Measurements from ENCODE around the gene LRCH2.

LRCH2 gene

GRCh38 chrX:115233497-115234455, at the start of gene LRCH2:
TSS of gene LRCH2 (minus strand) at chrX:115234096. CDS start at chrX:115234041, 55 bp downstream.
- no peaks in the 10 kb centered on the region for H3K36me3 ChIP-seq (ENCODE audit: control insufficient read depth, insufficient read depth, low read length, severe bottlenecking)
- H3K9ac ChIP-seq (ENCODE audit: low read length), result peak within 1 kb of the TSS; percentile 62
- H3K4me1 ChIP-seq (ENCODE audit: control insufficient read depth, insufficient read depth, low read length), result peaks cover 8% of the 10 kb centered on the region
- peak within 1 kb of the TSS; percentile 80 for H3K4me3 ChIP-seq (ENCODE audit: low read length)
- no peaks in the 10 kb centered on the region for H3K9me3 ChIP-seq (ENCODE audit: control insufficient read depth, low read length)
- H3K27me3 ChIP-seq (replicated peaks; ENCODE audit: control insufficient read depth, insufficient read depth, low read length), result peaks cover 28% of the 10 kb centered on the region
- peak; percentile 69 for DNase-seq (ENCODE audit: low read depth)

- Histone ChIP-seq H3K9ac (ENCODE audit: low read length) (no peak overlapping the region), H3K9me3 (ENCODE audit: control insufficient read depth, low read length) (no peaks in the 10 kb centered on the region), H3K4me1 (ENCODE audit: control insufficient read depth, insufficient read depth, low read length) (no peaks in the 10 kb centered on the region), H3K36me3 (ENCODE audit: control insufficient read depth, insufficient read depth, low read length, severe bottlenecking) (no peaks in the 10 kb centered on the region), H3K27me3 (replicated peaks; ENCODE audit: control insufficient read depth, insufficient read depth, low read length) (peaks cover 18% of the 10 kb centered on the region), H3K4me3 (ENCODE audit: low read length) (no peak overlapping the region)
- DNase-seq (ENCODE audit: low read depth), result no peak
Observed at GRCh38 chrX:115269051-115269683, 35.3 kb upstream of the LRCH2 start.

GRCh38 chrX:115268421-115268820, 34.5 kb upstream of the LRCH2 start:
- peaks cover 16% of the 10 kb centered on the region for H3K27me3 ChIP-seq (replicated peaks; ENCODE audit: control insufficient read depth, insufficient read depth, low read length)
- no peaks in the 10 kb centered on the region for H3K4me1 ChIP-seq (ENCODE audit: control insufficient read depth, insufficient read depth, low read length)
- no peak overlapping the region for H3K4me3 ChIP-seq (ENCODE audit: low read length)
- no peaks in the 10 kb centered on the region for H3K9me3 ChIP-seq (ENCODE audit: control insufficient read depth, low read length)
- H3K36me3 ChIP-seq (ENCODE audit: control insufficient read depth, insufficient read depth, low read length, severe bottlenecking), result no peaks in the 10 kb centered on the region
- H3K9ac ChIP-seq (ENCODE audit: low read length), result no peak overlapping the region
- peak; percentile 15 for DNase-seq (ENCODE audit: low read depth)

- no peaks in the 10 kb centered on the region for H3K36me3 ChIP-seq (ENCODE audit: control insufficient read depth, insufficient read depth, low read length, severe bottlenecking)
- no peaks in the 10 kb centered on the region for H3K4me1 ChIP-seq (ENCODE audit: control insufficient read depth, insufficient read depth, low read length)
- DNase-seq (ENCODE audit: low read depth), result no peak
- no peaks in the 10 kb centered on the region for H3K9me3 ChIP-seq (ENCODE audit: control insufficient read depth, low read length)
- peaks cover 14% of the 10 kb centered on the region for H3K27me3 ChIP-seq (replicated peaks; ENCODE audit: control insufficient read depth, insufficient read depth, low read length)
- H3K4me3 ChIP-seq (ENCODE audit: low read length), result no peak overlapping the region
- no peak overlapping the region for H3K9ac ChIP-seq (ENCODE audit: low read length)
Observed at GRCh38 chrX:115266300-115266699, 32.4 kb upstream of the LRCH2 start.

GRCh38 chrX:115264009-115264408, 30.1 kb upstream of the LRCH2 start:
- Histone ChIP-seq H3K9ac (ENCODE audit: low read length) (no peak overlapping the region), H3K4me3 (ENCODE audit: low read length) (no peak overlapping the region), H3K9me3 (ENCODE audit: control insufficient read depth, low read length) (no peaks in the 10 kb centered on the region), H3K27me3 (replicated peaks; ENCODE audit: control insufficient read depth, insufficient read depth, low read length) (peaks cover 12% of the 10 kb centered on the region), H3K4me1 (ENCODE audit: control insufficient read depth, insufficient read depth, low read length) (no peaks in the 10 kb centered on the region), H3K36me3 (ENCODE audit: control insufficient read depth, insufficient read depth, low read length, severe bottlenecking) (no peaks in the 10 kb centered on the region)
- DNase-seq (ENCODE audit: low read depth), result no peak

- no peak for DNase-seq (ENCODE audit: low read depth)
- H3K4me3 ChIP-seq (ENCODE audit: low read length), result no peak overlapping the region
- H3K4me1 ChIP-seq (ENCODE audit: control insufficient read depth, insufficient read depth, low read length), result no peaks in the 10 kb centered on the region
- peaks cover 19% of the 10 kb centered on the region for H3K27me3 ChIP-seq (replicated peaks; ENCODE audit: control insufficient read depth, insufficient read depth, low read length)
- H3K36me3 ChIP-seq (ENCODE audit: control insufficient read depth, insufficient read depth, low read length, severe bottlenecking), result no peaks in the 10 kb centered on the region
- no peaks in the 10 kb centered on the region for H3K9me3 ChIP-seq (ENCODE audit: control insufficient read depth, low read length)
- H3K9ac ChIP-seq (ENCODE audit: low read length), result no peak overlapping the region
Observed at GRCh38 chrX:115261148-115261547, 27.3 kb upstream of the LRCH2 start.

- no peaks in the 10 kb centered on the region for H3K4me1 ChIP-seq (ENCODE audit: control insufficient read depth, insufficient read depth, low read length)
- H3K27me3 ChIP-seq (replicated peaks; ENCODE audit: control insufficient read depth, insufficient read depth, low read length), result peaks cover 19% of the 10 kb centered on the region
- H3K9me3 ChIP-seq (ENCODE audit: control insufficient read depth, low read length), result no peaks in the 10 kb centered on the region
- no peak overlapping the region for H3K4me3 ChIP-seq (ENCODE audit: low read length)
- peak; percentile 18 for DNase-seq (ENCODE audit: low read depth)
- no peaks in the 10 kb centered on the region for H3K36me3 ChIP-seq (ENCODE audit: control insufficient read depth, insufficient read depth, low read length, severe bottlenecking)
- no peak overlapping the region for H3K9ac ChIP-seq (ENCODE audit: low read length)
Observed at GRCh38 chrX:115260330-115260729, 26.4 kb upstream of the LRCH2 start.

- DNase-seq (ENCODE audit: low read depth), result peak; percentile 4
- no peak overlapping the region for H3K4me3 ChIP-seq (ENCODE audit: low read length)
Observed at GRCh38 chrX:115259238-115259875, 25.5 kb upstream of the LRCH2 start.

GRCh38 chrX:115257711-115258110, 23.8 kb upstream of the LRCH2 start:
- no peaks in the 10 kb centered on the region for H3K36me3 ChIP-seq (ENCODE audit: control insufficient read depth, insufficient read depth, low read length, severe bottlenecking)
- no peak overlapping the region for H3K4me3 ChIP-seq (ENCODE audit: low read length)
- no peaks in the 10 kb centered on the region for H3K4me1 ChIP-seq (ENCODE audit: control insufficient read depth, insufficient read depth, low read length)
- H3K9ac ChIP-seq (ENCODE audit: low read length), result no peak overlapping the region
- H3K9me3 ChIP-seq (ENCODE audit: control insufficient read depth, low read length), result no peaks in the 10 kb centered on the region
- H3K27me3 ChIP-seq (replicated peaks; ENCODE audit: control insufficient read depth, insufficient read depth, low read length), result peaks cover 24% of the 10 kb centered on the region
- no peak for DNase-seq (ENCODE audit: low read depth)

More at GRCh38 chrX:115259238-115259875, 25.5 kb upstream of the LRCH2 start:
- Histone ChIP-seq H3K36me3 (ENCODE audit: control insufficient read depth, insufficient read depth, low read length, severe bottlenecking) (no peaks in the 10 kb centered on the region), H3K4me1 (ENCODE audit: control insufficient read depth, insufficient read depth, low read length) (no peaks in the 10 kb centered on the region), H3K9ac (ENCODE audit: low read length) (no peak overlapping the region), H3K9me3 (ENCODE audit: control insufficient read depth, low read length) (no peaks in the 10 kb centered on the region), H3K27me3 (replicated peaks; ENCODE audit: control insufficient read depth, insufficient read depth, low read length) (peaks cover 21% of the 10 kb centered on the region)

GRCh38 chrX:115255003-115255402, 21.1 kb upstream of the LRCH2 start:
- no peaks in the 10 kb centered on the region for H3K4me1 ChIP-seq (ENCODE audit: control insufficient read depth, insufficient read depth, low read length)
- no peak for DNase-seq (ENCODE audit: low read depth)
- H3K36me3 ChIP-seq (ENCODE audit: control insufficient read depth, insufficient read depth, low read length, severe bottlenecking), result no peaks in the 10 kb centered on the region
- H3K9ac ChIP-seq (ENCODE audit: low read length), result no peak overlapping the region
- H3K9me3 ChIP-seq (ENCODE audit: control insufficient read depth, low read length), result no peaks in the 10 kb centered on the region
- peaks cover 24% of the 10 kb centered on the region for H3K27me3 ChIP-seq (replicated peaks; ENCODE audit: control insufficient read depth, insufficient read depth, low read length)
- H3K4me3 ChIP-seq (ENCODE audit: low read length), result no peak overlapping the region

Data from adipocyte (in vitro differentiated cells).